Tibial nerve (tissue), 4 donors: ENCODE data around the gene MAPKAPK2.
"Not testable (repeated sequence)": the region's sequence is repeated elsewhere in the genome, so short reads cannot be mapped to it uniquely, and the experiment has no call there.

Experiments
- EP300 ChIP-seq, 2 donors: sonication (generic); formaldehyde crosslinking; IDR thresholded peaks; one replicate each; pipeline ENCODE4 v1.6.1; 2017; ENCODE audit warnings: antibody characterized with exemption in 2 of 2, mild to moderate bottlenecking in 1 of 2
- TF ChIP-seq, protein P1 (sequence below), 5 experiments: fragments of 200-600 bp in 3 of 5; fragments of 450-650 bp in 2 of 5; sonication (generic) in 3 of 5; IDR thresholded peaks; one replicate each; pipeline ENCODE4 v1.5.1; 2016 to 2019; ENCODE audit warnings: antibody characterized with exemption in 5 of 5, mild to moderate bottlenecking in 3 of 5, moderate library complexity in 2 of 5

DNA sequence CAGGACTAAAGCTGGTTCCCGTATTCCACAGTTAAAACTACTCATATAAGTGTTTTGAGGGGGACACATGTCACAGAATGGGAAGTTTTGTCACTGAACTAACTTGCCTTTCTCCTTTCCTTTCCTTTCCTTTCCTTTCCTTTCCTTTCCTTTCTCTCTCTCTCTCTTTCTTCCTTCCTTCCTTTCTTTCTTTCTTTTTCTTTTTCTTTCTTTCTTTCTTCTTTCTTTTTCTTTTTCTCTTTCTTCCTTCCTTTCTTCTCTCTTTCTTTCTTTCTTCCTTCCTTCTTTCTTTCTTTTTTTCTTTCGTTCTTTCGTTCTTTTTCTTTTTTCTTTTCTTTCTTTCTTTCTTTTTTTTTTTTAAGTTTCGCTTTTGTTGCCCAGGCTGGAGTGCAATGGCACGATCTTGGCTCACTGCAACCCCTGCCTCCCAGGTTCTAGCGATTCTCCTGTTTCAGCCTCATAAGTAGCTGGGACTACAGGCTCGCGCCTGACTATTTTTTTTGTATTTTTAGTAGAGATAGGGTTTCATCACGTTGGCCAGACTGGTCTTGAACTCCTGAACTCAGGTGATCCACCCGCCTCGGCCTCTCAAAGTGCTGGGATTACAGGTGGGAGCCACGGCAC, 78.1 kb downstream of the MAPKAPK2 start:
- TF ChIP-seq, protein P1, sequence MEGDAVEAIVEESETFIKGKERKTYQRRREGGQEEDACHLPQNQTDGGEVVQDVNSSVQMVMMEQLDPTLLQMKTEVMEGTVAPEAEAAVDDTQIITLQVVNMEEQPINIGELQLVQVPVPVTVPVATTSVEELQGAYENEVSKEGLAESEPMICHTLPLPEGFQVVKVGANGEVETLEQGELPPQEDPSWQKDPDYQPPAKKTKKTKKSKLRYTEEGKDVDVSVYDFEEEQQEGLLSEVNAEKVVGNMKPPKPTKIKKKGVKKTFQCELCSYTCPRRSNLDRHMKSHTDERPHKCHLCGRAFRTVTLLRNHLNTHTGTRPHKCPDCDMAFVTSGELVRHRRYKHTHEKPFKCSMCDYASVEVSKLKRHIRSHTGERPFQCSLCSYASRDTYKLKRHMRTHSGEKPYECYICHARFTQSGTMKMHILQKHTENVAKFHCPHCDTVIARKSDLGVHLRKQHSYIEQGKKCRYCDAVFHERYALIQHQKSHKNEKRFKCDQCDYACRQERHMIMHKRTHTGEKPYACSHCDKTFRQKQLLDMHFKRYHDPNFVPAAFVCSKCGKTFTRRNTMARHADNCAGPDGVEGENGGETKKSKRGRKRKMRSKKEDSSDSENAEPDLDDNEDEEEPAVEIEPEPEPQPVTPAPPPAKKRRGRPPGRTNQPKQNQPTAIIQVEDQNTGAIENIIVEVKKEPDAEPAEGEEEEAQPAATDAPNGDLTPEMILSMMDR (IDR thresholded peaks at IDR 0.05), result not testable (repeated sequence)
- TF ChIP-seq EP300 (IDR thresholded peaks at IDR 0.05), result not testable (repeated sequence)
